Stimulated activated CD8-positive, alpha-beta memory T cell treated with anti-CD3 and anti-CD28 coated beads, Interleukin-4, amount 100 ng/mL, for 48 hours (primary cell): ENCODE results near the gene ADGRL2.

Experiments used
- DNase-seq: peaks from one replicate; pipeline ENCODE4 v3.0.0-alpha.2; 2020

Gene ADGRL2

GRCh38 chr1:81920886-81921285 lies 120.2 kb downstream of the ADGRL2 start:
- DNase-seq = no peak

GRCh38 chr1:81921344-81921743 lies 120.6 kb downstream of the ADGRL2 start:
- no peak for DNase-seq

GRCh38 chr1:81921851-81922462 lies 121.2 kb downstream of the ADGRL2 start:
- DNase-seq = no peak

GRCh38 chr1:81922955-81923354 lies 122.2 kb downstream of the ADGRL2 start:
- no peak for DNase-seq

GRCh38 chr1:81929106-81929505 lies 128.4 kb downstream of the ADGRL2 start:
- no peak for DNase-seq

GRCh38 chr1:81936853-81937252 lies 136.1 kb downstream of the ADGRL2 start:
- DNase-seq = no peak

- DNase-seq = no peak
These were observed 137.2 kb downstream of the ADGRL2 start for GRCh38 chr1:81937791-81938450.

- no peak for DNase-seq
These were observed 147.8 kb downstream of the ADGRL2 start for GRCh38 chr1:81948495-81948894.

GRCh38 chr1:81949421-81949820 lies 148.7 kb downstream of the ADGRL2 start:
- DNase-seq = no peak

- DNase-seq = no peak
These were observed 149.3 kb downstream of the ADGRL2 start for GRCh38 chr1:81950037-81950436.

GRCh38 chr1:81950591-81951244 lies 150.0 kb downstream of the ADGRL2 start:
- no peak for DNase-seq

- DNase-seq = no peak
These were observed 153.8 kb downstream of the ADGRL2 start for GRCh38 chr1:81954534-81955020.

GRCh38 chr1:81967951-81968350 lies 167.2 kb downstream of the ADGRL2 start:
- DNase-seq = no peak

GRCh38 chr1:81970416-81970815 lies 169.7 kb downstream of the ADGRL2 start:
- no peak for DNase-seq

- no peak for DNase-seq
These were observed 173.6 kb downstream of the ADGRL2 start for GRCh38 chr1:81974222-81974841.

GRCh38 chr1:81974883-81975555 lies 174.3 kb downstream of the ADGRL2 start:
- no peak for DNase-seq

GRCh38 chr1:81976539-81976938 lies 175.8 kb downstream of the ADGRL2 start:
- no peak for DNase-seq

- no peak for DNase-seq
These were observed 178.2 kb downstream of the ADGRL2 start for GRCh38 chr1:81978945-81979344.

GRCh38 chr1:81982523-81982922 lies 181.8 kb downstream of the ADGRL2 start:
- DNase-seq = no peak

GRCh38 chr1:81989524-81989923 lies 188.8 kb downstream of the ADGRL2 start:
- no peak for DNase-seq

GRCh38 chr1:81990241-81990640 lies 189.5 kb downstream of the ADGRL2 start:
- DNase-seq = no peak

GRCh38 chr1:81998165-81998564 lies 197.4 kb downstream of the ADGRL2 start:
- no peak for DNase-seq

- DNase-seq = no peak
These were observed 198.6 kb downstream of the ADGRL2 start for GRCh38 chr1:81999364-81999763.
